SK-N-SH treated with all-trans-retinoic acid at 6 μM for 48 hours (cell line): ENCODE data around the gene ALDH1B1.

Experiments used
- ATAC-seq: fragments of 200-7000 bp; cut with Tn5 transposase; 3 replicates; pipeline ENCODE4 v1.9.1; 2020; ENCODE audit warnings: mild to moderate bottlenecking, moderate library complexity
- ARNTL ChIP-seq: fragments of 450-650 bp; formaldehyde crosslinking; IDR thresholded peaks from 2 replicates; pipeline ENCODE4 v1.5.0; 2020; ENCODE audit warnings: low read depth, mild to moderate bottlenecking, moderate library complexity, borderline replicate concordance
- BACH2 ChIP-seq: fragments of 250-450 bp; sonication (Bioruptor Pico); IDR thresholded peaks from 2 replicates; pipeline ENCODE4 v1.9.0; 2021; ENCODE audit warnings: mild to moderate bottlenecking, borderline replicate concordance
- CSDC2 ChIP-seq: fragments of 250-450 bp; sonication (Bioruptor Pico); IDR thresholded peaks from 2 replicates; pipeline ENCODE4 v1.5.0; 2020; ENCODE audit warnings: mild to moderate bottlenecking, moderate library complexity
- CSRNP3 ChIP-seq: fragments of 250-450 bp; sonication (Bioruptor Pico); IDR thresholded peaks from 2 replicates; pipeline ENCODE4 v1.5.1; 2021; ENCODE audit warnings: mild to moderate bottlenecking, moderate library complexity
- ESRRG ChIP-seq: fragments of 250-450 bp; sonication (Bioruptor Pico); IDR thresholded peaks from 2 replicates; pipeline ENCODE4 v1.6.1; 2021; ENCODE audit warnings: mild to moderate bottlenecking
- GLIS3 ChIP-seq: fragments of 250-450 bp; sonication (Bioruptor Pico); IDR thresholded peaks from 2 replicates; pipeline ENCODE4 v1.5.0; 2020; ENCODE audit warnings: mild to moderate bottlenecking, moderate library complexity
- ISL1 ChIP-seq: fragments of 250-450 bp; sonication (Bioruptor Pico); IDR thresholded peaks from 2 replicates; pipeline ENCODE4 v2.1.2; 2022; ENCODE audit warnings: mild to moderate bottlenecking, moderate library complexity
- OSR1 ChIP-seq: fragments of 250-450 bp; sonication (Bioruptor Pico); IDR thresholded peaks from 2 replicates; pipeline ENCODE4 v1.8.0; 2022; ENCODE audit warnings: moderate library complexity, mild to moderate bottlenecking, inconsistent platforms
- POU6F1 ChIP-seq: fragments of 250-450 bp; sonication (Bioruptor Pico); IDR thresholded peaks from 2 replicates; pipeline ENCODE4 v1.8.0; 2021; ENCODE audit warnings: low read depth, mild to moderate bottlenecking, moderate library complexity, borderline replicate concordance
- PPARA ChIP-seq: fragments of 250-450 bp; sonication (Bioruptor Pico); IDR thresholded peaks from 2 replicates; pipeline ENCODE4 v1.5.0; 2020; ENCODE audit warnings: mild to moderate bottlenecking, borderline replicate concordance
- RARB ChIP-seq: fragments of 250-450 bp; sonication (Bioruptor Pico); IDR thresholded peaks from 2 replicates; pipeline ENCODE4 v1.8.0; 2021; ENCODE audit warnings: mild to moderate bottlenecking, moderate library complexity
- SNAI2 ChIP-seq: fragments of 250-450 bp; sonication (Bioruptor Pico); IDR thresholded peaks from 2 replicates; pipeline ENCODE4 v1.5.0; 2020; ENCODE audit warnings: mild to moderate bottlenecking, moderate library complexity
- TCF4 ChIP-seq: fragments of 250-450 bp; sonication (Bioruptor Pico); IDR thresholded peaks from 2 replicates; pipeline ENCODE4 v1.8.0; 2021; ENCODE audit warnings: mild to moderate bottlenecking, moderate library complexity, borderline replicate concordance
- TOX ChIP-seq: fragments of 250-450 bp; sonication (Bioruptor Pico); IDR thresholded peaks from 2 replicates; pipeline ENCODE4 v1.8.0; 2021; ENCODE audit warnings: mild to moderate bottlenecking, moderate library complexity, borderline replicate concordance
- ZC3H10 ChIP-seq: fragments of 250-450 bp; sonication (Bioruptor Pico); IDR thresholded peaks from 2 replicates; pipeline ENCODE4 v1.5.1; 2021; ENCODE audit warnings: mild to moderate bottlenecking, moderate library complexity
- ZFP3 ChIP-seq: fragments of 250-450 bp; sonication (Bioruptor Pico); IDR thresholded peaks from 2 replicates; pipeline ENCODE4 v1.5.0; 2020; ENCODE audit warnings: mild to moderate bottlenecking, moderate library complexity
- ZFP30 ChIP-seq: fragments of 450-650 bp; formaldehyde crosslinking; IDR thresholded peaks from 2 replicates; pipeline ENCODE4 v1.5.0; 2022; ENCODE audit warnings: mild to moderate bottlenecking, moderate library complexity
- ZNF565 ChIP-seq: fragments of 450-650 bp; formaldehyde crosslinking; conservative IDR thresholded peaks from 2 replicates; pipeline ENCODE4 v1.5.0; 2020; ENCODE audit warnings: low read depth, mild to moderate bottlenecking, moderate library complexity
- ZNF70 ChIP-seq: fragments of 450-650 bp; formaldehyde crosslinking; IDR thresholded peaks from 2 replicates; pipeline ENCODE4 v1.5.0; 2020; ENCODE audit warnings: mild to moderate bottlenecking, moderate library complexity
- ZNF8 ChIP-seq: fragments of 450-650 bp; formaldehyde crosslinking; IDR thresholded peaks from 2 replicates; pipeline ENCODE4 v1.5.0; 2020; ENCODE audit warnings: mild to moderate bottlenecking, moderate library complexity
- TF ChIP-seq, protein P1 (sequence below): fragments of 250-450 bp; sonication (Bioruptor Pico); IDR thresholded peaks from 2 replicates; pipeline ENCODE4 v1.5.0; 2020; ENCODE audit warnings: mild to moderate bottlenecking, moderate library complexity
- TF ChIP-seq, protein P2 (sequence below): fragments of 250-450 bp; sonication (Bioruptor Pico); IDR thresholded peaks from 2 replicates; pipeline ENCODE4 v1.5.1; 2020; ENCODE audit warnings: low read depth, mild to moderate bottlenecking, moderate library complexity
- TF ChIP-seq, protein P3 (sequence below): fragments of 250-450 bp; sonication (Bioruptor Pico); IDR thresholded peaks from 2 replicates; pipeline ENCODE4 v1.8.0; 2020; ENCODE audit warnings: mild to moderate bottlenecking, moderate library complexity, borderline replicate concordance

ALDH1B1 gene

DNA sequence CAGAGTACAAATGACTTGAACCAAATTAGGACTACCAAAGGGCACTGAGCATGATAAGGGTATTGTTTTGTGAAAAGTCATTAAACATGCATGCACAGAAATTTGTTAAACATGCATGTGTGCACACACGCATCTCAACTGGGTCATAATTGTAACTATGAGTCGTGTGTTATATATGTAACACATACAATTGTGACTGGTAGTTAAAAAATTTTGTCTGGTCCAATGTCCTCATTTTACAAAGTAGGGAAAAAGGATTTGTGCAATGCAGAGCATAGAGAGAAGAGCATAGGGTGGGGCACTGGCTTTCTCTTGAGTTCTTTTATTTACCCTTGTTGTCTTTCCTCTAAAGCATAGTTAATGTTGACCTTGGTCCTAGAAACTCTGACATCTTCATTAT lies 51.1 kb downstream of the ALDH1B1 start:
- no peak for ATAC-seq
- TF ChIP-seq GLIS3 (CRISPR knock-in tag): no peak
- TF ChIP-seq SNAI2 (CRISPR knock-in tag): no peak
- no peak for TF ChIP-seq CSDC2
- TF ChIP-seq RARB: no peak
- no peak for TF ChIP-seq ISL1
- no peak for TF ChIP-seq ZFP3 (CRISPR knock-in tag)
- no peak for TF ChIP-seq OSR1
- TF ChIP-seq, protein P1, sequence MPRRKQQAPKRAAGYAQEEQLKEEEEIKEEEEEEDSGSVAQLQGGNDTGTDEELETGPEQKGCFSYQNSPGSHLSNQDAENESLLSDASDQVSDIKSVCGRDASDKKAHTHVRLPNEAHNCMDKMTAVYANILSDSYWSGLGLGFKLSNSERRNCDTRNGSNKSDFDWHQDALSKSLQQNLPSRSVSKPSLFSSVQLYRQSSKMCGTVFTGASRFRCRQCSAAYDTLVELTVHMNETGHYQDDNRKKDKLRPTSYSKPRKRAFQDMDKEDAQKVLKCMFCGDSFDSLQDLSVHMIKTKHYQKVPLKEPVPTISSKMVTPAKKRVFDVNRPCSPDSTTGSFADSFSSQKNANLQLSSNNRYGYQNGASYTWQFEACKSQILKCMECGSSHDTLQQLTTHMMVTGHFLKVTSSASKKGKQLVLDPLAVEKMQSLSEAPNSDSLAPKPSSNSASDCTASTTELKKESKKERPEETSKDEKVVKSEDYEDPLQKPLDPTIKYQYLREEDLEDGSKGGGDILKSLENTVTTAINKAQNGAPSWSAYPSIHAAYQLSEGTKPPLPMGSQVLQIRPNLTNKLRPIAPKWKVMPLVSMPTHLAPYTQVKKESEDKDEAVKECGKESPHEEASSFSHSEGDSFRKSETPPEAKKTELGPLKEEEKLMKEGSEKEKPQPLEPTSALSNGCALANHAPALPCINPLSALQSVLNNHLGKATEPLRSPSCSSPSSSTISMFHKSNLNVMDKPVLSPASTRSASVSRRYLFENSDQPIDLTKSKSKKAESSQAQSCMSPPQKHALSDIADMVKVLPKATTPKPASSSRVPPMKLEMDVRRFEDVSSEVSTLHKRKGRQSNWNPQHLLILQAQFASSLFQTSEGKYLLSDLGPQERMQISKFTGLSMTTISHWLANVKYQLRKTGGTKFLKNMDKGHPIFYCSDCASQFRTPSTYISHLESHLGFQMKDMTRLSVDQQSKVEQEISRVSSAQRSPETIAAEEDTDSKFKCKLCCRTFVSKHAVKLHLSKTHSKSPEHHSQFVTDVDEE: no peak

DNA sequence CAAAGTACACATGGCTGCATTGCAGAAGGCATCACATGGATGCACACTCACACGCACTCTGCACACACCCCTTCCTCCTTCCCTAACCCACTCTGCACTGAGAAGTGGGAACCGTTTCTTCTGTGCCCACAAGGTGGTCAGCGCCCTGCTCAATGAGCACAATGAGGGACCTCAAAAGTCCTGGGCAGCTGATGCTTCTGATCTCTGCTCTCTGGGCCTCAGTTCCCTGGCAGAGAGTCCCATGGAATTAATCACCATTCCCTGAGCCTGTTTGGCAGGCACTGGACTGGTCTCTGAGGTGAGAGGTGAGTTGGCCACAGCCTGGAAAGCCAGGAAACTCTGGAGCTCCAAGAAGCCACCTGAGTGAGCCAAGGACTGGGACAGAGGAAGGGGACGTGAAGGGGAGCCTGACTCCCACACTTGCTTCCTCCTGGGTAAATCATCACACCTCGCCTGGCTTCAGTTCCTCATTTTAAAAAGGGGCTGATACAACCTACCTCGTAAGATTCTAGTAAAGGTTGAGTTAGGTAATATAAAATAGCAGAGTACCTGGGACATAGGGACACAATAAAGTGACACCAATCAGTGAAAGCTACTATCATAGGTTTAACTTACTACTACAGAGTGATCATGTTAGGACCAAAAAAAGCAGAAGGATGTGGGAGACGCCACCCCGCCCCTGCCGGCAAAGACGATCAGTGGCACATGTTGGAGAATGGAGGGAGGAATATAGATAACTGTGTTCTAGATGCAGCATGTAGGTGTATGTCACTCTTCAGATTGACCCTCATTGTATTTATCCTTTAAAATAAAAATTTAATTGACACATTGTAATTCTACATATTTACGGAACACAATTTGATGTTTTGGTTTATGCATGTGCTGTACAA lies 52.9 kb downstream of the ALDH1B1 start:
- TF ChIP-seq RARB: no peak
- no peak for TF ChIP-seq ZFP3 (CRISPR knock-in tag)
- no peak for TF ChIP-seq CSRNP3 (CRISPR knock-in tag)
- TF ChIP-seq ZFP30 (CRISPR knock-in tag): no peak
- TF ChIP-seq PPARA: no peak
- TF ChIP-seq TOX (CRISPR knock-in tag): no peak
- no peak for TF ChIP-seq TCF4 (CRISPR knock-in tag)
- no peak for TF ChIP-seq ISL1
- no peak for TF ChIP-seq ZNF8 (CRISPR knock-in tag)
- TF ChIP-seq, protein P2, sequence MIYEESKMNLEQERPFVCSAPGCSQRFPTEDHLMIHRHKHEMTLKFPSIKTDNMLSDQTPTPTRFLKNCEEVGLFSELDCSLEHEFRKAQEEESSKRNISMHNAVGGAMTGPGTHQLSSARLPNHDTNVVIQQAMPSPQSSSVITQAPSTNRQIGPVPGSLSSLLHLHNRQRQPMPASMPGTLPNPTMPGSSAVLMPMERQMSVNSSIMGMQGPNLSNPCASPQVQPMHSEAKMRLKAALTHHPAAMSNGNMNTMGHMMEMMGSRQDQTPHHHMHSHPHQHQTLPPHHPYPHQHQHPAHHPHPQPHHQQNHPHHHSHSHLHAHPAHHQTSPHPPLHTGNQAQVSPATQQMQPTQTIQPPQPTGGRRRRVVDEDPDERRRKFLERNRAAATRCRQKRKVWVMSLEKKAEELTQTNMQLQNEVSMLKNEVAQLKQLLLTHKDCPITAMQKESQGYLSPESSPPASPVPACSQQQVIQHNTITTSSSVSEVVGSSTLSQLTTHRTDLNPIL (CRISPR knock-in tag): no peak
- TF ChIP-seq, all 23 proteins: peak for 0
- no peak for ATAC-seq

GRCh38 chr9:38447703-38448102 lies 55.2 kb downstream of the ALDH1B1 start:
- no peak for ATAC-seq
- no peak for TF ChIP-seq GLIS3 (CRISPR knock-in tag)
- no peak for TF ChIP-seq ZNF70 (CRISPR knock-in tag)
- no peak for TF ChIP-seq RARB
- TF ChIP-seq POU6F1 (CRISPR knock-in tag): no peak
- TF ChIP-seq ZNF565 (CRISPR knock-in tag): no peak
- TF ChIP-seq ESRRG (CRISPR knock-in tag): no peak
- no peak for TF ChIP-seq CSDC2
- no peak for TF ChIP-seq BACH2 (CRISPR knock-in tag)
- TF ChIP-seq, protein P2 (CRISPR knock-in tag): no peak
- TF ChIP-seq OSR1: no peak
- TF ChIP-seq TCF4 (CRISPR knock-in tag): no peak
- TF ChIP-seq, protein P1: no peak
- no peak for TF ChIP-seq ZC3H10 (CRISPR knock-in tag)
- no peak for TF ChIP-seq ISL1
- TF ChIP-seq ARNTL: no peak
- no peak for TF ChIP-seq ZFP30 (CRISPR knock-in tag)
- TF ChIP-seq, protein P3, sequence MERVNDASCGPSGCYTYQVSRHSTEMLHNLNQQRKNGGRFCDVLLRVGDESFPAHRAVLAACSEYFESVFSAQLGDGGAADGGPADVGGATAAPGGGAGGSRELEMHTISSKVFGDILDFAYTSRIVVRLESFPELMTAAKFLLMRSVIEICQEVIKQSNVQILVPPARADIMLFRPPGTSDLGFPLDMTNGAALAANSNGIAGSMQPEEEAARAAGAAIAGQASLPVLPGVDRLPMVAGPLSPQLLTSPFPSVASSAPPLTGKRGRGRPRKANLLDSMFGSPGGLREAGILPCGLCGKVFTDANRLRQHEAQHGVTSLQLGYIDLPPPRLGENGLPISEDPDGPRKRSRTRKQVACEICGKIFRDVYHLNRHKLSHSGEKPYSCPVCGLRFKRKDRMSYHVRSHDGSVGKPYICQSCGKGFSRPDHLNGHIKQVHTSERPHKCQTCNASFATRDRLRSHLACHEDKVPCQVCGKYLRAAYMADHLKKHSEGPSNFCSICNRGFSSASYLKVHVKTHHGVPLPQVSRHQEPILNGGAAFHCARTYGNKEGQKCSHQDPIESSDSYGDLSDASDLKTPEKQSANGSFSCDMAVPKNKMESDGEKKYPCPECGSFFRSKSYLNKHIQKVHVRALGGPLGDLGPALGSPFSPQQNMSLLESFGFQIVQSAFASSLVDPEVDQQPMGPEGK (CRISPR knock-in tag): no peak
- no peak for TF ChIP-seq SNAI2 (CRISPR knock-in tag)
- TF ChIP-seq TOX (CRISPR knock-in tag): no peak
- TF ChIP-seq ZNF8 (CRISPR knock-in tag): no peak
